DND-41 (cell line): Measurements from ENCODE around the gene SLC35D1.

Experiments used
- ATAC-seq: fragments of 200-7000 bp; cut with Tn5 transposase; 3 replicates; pipeline ENCODE4 v1.9.1; 2021; ENCODE audit warnings: low read depth; ENCODE audit not compliant: insufficient read depth
- DNase-seq: peaks from one replicate; pipeline ENCODE4 v3.0.0-alpha.2; 2020
- H2AFZ ChIP-seq: 2 replicates; pipeline ENCODE4 v1.6.0; 2012; ENCODE audit warnings: low read depth, low read length
- H3K27ac ChIP-seq: 2 replicates; pipeline ENCODE4 v1.5.1; 2012; ENCODE audit warnings: low read length, inconsistent platforms
- H3K27me3 ChIP-seq: fragments of 200-600 bp; sonication (generic); 2 replicates; pipeline ENCODE4 v1.6.0; 2012; ENCODE audit warnings: low read length, mild to moderate bottlenecking, inconsistent platforms; ENCODE audit not compliant: insufficient read depth, poor library complexity
- H3K36me3 ChIP-seq: 2 replicates; pipeline ENCODE4 v1.5.1; 2012; ENCODE audit warnings: low read length, inconsistent platforms; ENCODE audit not compliant: insufficient read depth
- H3K4me1 ChIP-seq: 2 replicates; pipeline ENCODE4 v1.5.1; 2012; ENCODE audit warnings: mild to moderate bottlenecking, low read length; ENCODE audit not compliant: insufficient read depth
- H3K4me2 ChIP-seq: 2 replicates; pipeline ENCODE4 v1.6.0; 2012; ENCODE audit warnings: mild to moderate bottlenecking, moderate library complexity, low read length, inconsistent platforms; ENCODE audit not compliant: insufficient read depth
- H3K4me3 ChIP-seq, 2 experiments: fragments of 200-600 bp in 1 of 2; shearing (Covaris generic) in 1 of 2; 2 replicates each; pipeline ENCODE4 v1.5.1; 2012 to 2016; ENCODE audit warnings: inconsistent platforms in 2 of 2, low read length in 2 of 2, mild to moderate bottlenecking in 2 of 2, low read depth in 1 of 2, moderate library complexity in 1 of 2
- H3K79me2 ChIP-seq: 2 replicates; pipeline ENCODE4 v1.6.0; 2012; ENCODE audit warnings: low read length, inconsistent platforms; ENCODE audit not compliant: insufficient read depth
- H3K9ac ChIP-seq: 2 replicates; pipeline ENCODE4 v1.6.0; 2012; ENCODE audit warnings: low read depth, mild to moderate bottlenecking, inconsistent platforms, low read length, moderate library complexity
- H3K9me3 ChIP-seq: 2 replicates; pipeline ENCODE4 v1.5.1; 2012; ENCODE audit warnings: low read length, moderate library complexity, mild to moderate bottlenecking, inconsistent platforms; ENCODE audit not compliant: insufficient read depth, severe bottlenecking
- H4K20me1 ChIP-seq: 2 replicates; pipeline ENCODE4 v1.6.0; 2012; ENCODE audit warnings: low read length; ENCODE audit not compliant: insufficient read depth
- CTCF ChIP-seq: IDR thresholded peaks from 2 replicates; pipeline ENCODE4 v1.5.1; 2012; ENCODE audit warnings: borderline replicate concordance, low read length, moderate library complexity, mild to moderate bottlenecking; ENCODE audit not compliant: poor library complexity, severe bottlenecking; ENCODE audit errors: extremely low read depth
- EZH2 ChIP-seq: IDR thresholded peaks from 3 replicates; pipeline ENCODE4 v1.6.1; 2012; ENCODE audit warnings: borderline replicate concordance, low read depth, mild to moderate bottlenecking, moderate library complexity, low read length, inconsistent platforms; ENCODE audit not compliant: severe bottlenecking

The SLC35D1 gene

GRCh38 chr1:67051196-67051595 is 2.8 kb downstream of the SLC35D1 start:
- Histone ChIP-seq H3K4me1 (peaks cover 31% of the 10 kb centered on the region), H3K4me3 (no peak overlapping the region), H4K20me1 (no peaks in the 10 kb centered on the region), H3K36me3 (peaks cover 39% of the 10 kb centered on the region), H3K27me3 (peaks cover 10% of the 10 kb centered on the region), H3K9ac (no peak overlapping the region), H3K79me2 (peaks cover 21% of the 10 kb centered on the region), H3K9me3 (no peaks in the 10 kb centered on the region), H3K4me2 (peak overlapping the region; percentile 41; the same call in 1 of the 2 replicates), H3K27ac (no peak overlapping the region), H2AFZ (no peak overlapping the region)
- ATAC-seq (no peak), DNase-seq (no peak)
- no peak for TF ChIP-seq CTCF

- H3K27me3 ChIP-seq = no peaks in the 10 kb centered on the region
- no peak overlapping the region for H3K9ac ChIP-seq
- no peak overlapping the region for H3K4me3 ChIP-seq
- no peaks in the 10 kb centered on the region for H3K9me3 ChIP-seq
- peaks cover 87% of the 10 kb centered on the region for H3K36me3 ChIP-seq
- H3K79me2 ChIP-seq = no peaks in the 10 kb centered on the region
- H4K20me1 ChIP-seq = no peaks in the 10 kb centered on the region
- no peak overlapping the region for H3K27ac ChIP-seq
- no peak for TF ChIP-seq CTCF
- TF ChIP-seq EZH2 = no peak
- no peaks in the 10 kb centered on the region for H3K4me1 ChIP-seq
- DNase-seq (no peak), ATAC-seq (no peak)
- no peak overlapping the region for H2AFZ ChIP-seq
- no peak overlapping the region for H3K4me2 ChIP-seq
These were observed 9.2 kb downstream of the SLC35D1 start for GRCh38 chr1:67044631-67045270.

GRCh38 chr1:67043366-67043765 is 10.6 kb downstream of the SLC35D1 start:
- H3K4me3 ChIP-seq = no peak overlapping the region
- TF ChIP-seq CTCF (no peak), EZH2 (no peak)
- H2AFZ ChIP-seq = no peak overlapping the region
- H3K4me2 ChIP-seq = no peak overlapping the region
- no peak for ATAC-seq
- no peaks in the 10 kb centered on the region for H4K20me1 ChIP-seq
- no peak for DNase-seq
- no peaks in the 10 kb centered on the region for H3K79me2 ChIP-seq
- H3K27ac ChIP-seq = no peak overlapping the region
- H3K9ac ChIP-seq = no peak overlapping the region
- no peaks in the 10 kb centered on the region for H3K9me3 ChIP-seq
- peaks cover 91% of the 10 kb centered on the region for H3K36me3 ChIP-seq
- H3K27me3 ChIP-seq = no peaks in the 10 kb centered on the region
- no peaks in the 10 kb centered on the region for H3K4me1 ChIP-seq
